Naive thymus-derived CD4-positive, alpha-beta T cell (primary cell): Measurements from ENCODE around the gene RAET1G. TPM values are rescaled to one million over a fixed set of nuclear protein-coding genes. Genes with fewer than 3 reads are reported as not detected.

Source experiments
- ATAC-seq: fragments of 150-1000 bp; cut with Tn5 transposase; 2 replicates; pipeline ENCODE4 v1.10.0; 2021; ENCODE audit warnings: mild to moderate bottlenecking, moderate library complexity
- CTCF ChIA-PET: fragments of 350-600 bp; sonication (Branson Sonifier 250); formaldehyde crosslinking; loops from one replicate; lab custom pipeline; 2021; ENCODE audit warnings: antibody characterized with exemption; lab: Charles Lee
- POLR2A ChIA-PET: fragments of 350-600 bp; sonication (Branson Sonifier 250); formaldehyde crosslinking; loops from one replicate; lab custom pipeline; 2021; ENCODE audit warnings: antibody characterized with exemption, inconsistent platforms; lab: Charles Lee
- DNase-seq, 9 donors: peaks; one replicate each; pipeline versions ENCODE4 v3.0.0 to v3.0.0-alpha.2; 2020 to 2022; ENCODE audit warnings: mixed read lengths in 1 of 9
- H3K27ac ChIP-seq: one replicate; pipeline ENCODE4 v1.7.0; 2013; ENCODE audit warnings: mild to moderate bottlenecking, low read depth, low read length, moderate library complexity
- H3K27me3 ChIP-seq, 2 donors: one replicate each; pipeline ENCODE4 v1.7.0; 2013; ENCODE audit warnings: low read length in 2 of 2, mild to moderate bottlenecking in 2 of 2, moderate library complexity in 2 of 2; ENCODE audit not compliant: control insufficient read depth in 2 of 2, insufficient read depth in 2 of 2
- H3K36me3 ChIP-seq, 3 experiments: 1 replicate in 2 of 3; 2 replicates in 1 of 3; pipeline ENCODE4 v1.7.0; 2013; ENCODE audit warnings: low read length in 3 of 3, mild to moderate bottlenecking in 3 of 3, moderate library complexity in 1 of 3; ENCODE audit not compliant: insufficient read depth in 3 of 3, control insufficient read depth in 2 of 3
- H3K4me1 ChIP-seq, 2 donors: one replicate each; pipeline ENCODE4 v1.7.0; 2013; ENCODE audit warnings: low read length in 2 of 2, mild to moderate bottlenecking in 2 of 2, moderate library complexity in 1 of 2; ENCODE audit not compliant: control insufficient read depth in 2 of 2, insufficient read depth in 2 of 2
- H3K4me3 ChIP-seq: 2 replicates; pipeline ENCODE4 v1.7.0; 2013; ENCODE audit warnings: mild to moderate bottlenecking, low read length
- H3K9me3 ChIP-seq, 3 experiments: 1 replicate in 2 of 3; 2 replicates in 1 of 3; pipeline ENCODE4 v1.7.0; 2013; ENCODE audit warnings: low read length in 3 of 3; ENCODE audit not compliant: control insufficient read depth in 2 of 3
- H3K27ac Mint-ChIP-seq, 9 donors: one replicate each; pipeline ENCODE4 v1.8.0; 2020 to 2022; ENCODE audit warnings: mixed read lengths in 9 of 9, mild to moderate bottlenecking in 8 of 9, moderate library complexity in 5 of 9, inconsistent platforms in 2 of 9
- H3K27me3 Mint-ChIP-seq, 5 donors: one replicate each; pipeline ENCODE4 v1.8.0; 2021 to 2022; ENCODE audit warnings: mixed read lengths in 5 of 5, mild to moderate bottlenecking in 1 of 5
- H3K36me3 Mint-ChIP-seq, 5 donors: one replicate each; pipeline ENCODE4 v1.8.0; 2020 to 2022; ENCODE audit warnings: mixed read lengths in 5 of 5, mild to moderate bottlenecking in 3 of 5, inconsistent platforms in 1 of 5
- H3K4me1 Mint-ChIP-seq, 7 donors: one replicate each; pipeline ENCODE4 v1.8.0; 2020 to 2022; ENCODE audit warnings: mixed read lengths in 7 of 7, mild to moderate bottlenecking in 3 of 7, inconsistent platforms in 1 of 7
- H3K4me3 Mint-ChIP-seq, 10 donors: one replicate each; pipeline ENCODE4 v1.8.0; 2020 to 2022; ENCODE audit warnings: mild to moderate bottlenecking in 10 of 10, mixed read lengths in 10 of 10, moderate library complexity in 6 of 10, inconsistent platforms in 2 of 10
- H3K9me3 Mint-ChIP-seq, 11 donors: one replicate each; pipeline ENCODE4 v1.8.0; 2020 to 2022; ENCODE audit warnings: mixed read lengths in 11 of 11, mild to moderate bottlenecking in 4 of 11, inconsistent platforms in 1 of 11, moderate library complexity in 1 of 11
- intact Hi-C, 2 donors: fragments of 100-400 bp; cut with micrococcal nuclease; formaldehyde crosslinking; loops; one replicate each; pipeline ENCODE4 v1.15.1; 2023
- polyA plus RNA-seq, 2 donors: library from polyadenylated mRNA; unstranded; fragments of 300-500 nt; fragmentation: Illumina TruSeq; gene quantifications; one replicate each; pipeline ENCODE4 v1.2.3, GENCODE V29; 2021
- total RNA-seq, 6 experiments: library from RNA in 5 of 6; stranded (reverse) in 5 of 6; gene quantifications; 1 replicate in 5 of 6; 2 replicates in 1 of 6; pipeline ENCODE4 v1.2.3 and lab custom pipeline; 2021 to 2026

The RAET1G gene
- total and polyA plus RNA-seq, 7 experiments from 2014 or later = not detected

DNA sequence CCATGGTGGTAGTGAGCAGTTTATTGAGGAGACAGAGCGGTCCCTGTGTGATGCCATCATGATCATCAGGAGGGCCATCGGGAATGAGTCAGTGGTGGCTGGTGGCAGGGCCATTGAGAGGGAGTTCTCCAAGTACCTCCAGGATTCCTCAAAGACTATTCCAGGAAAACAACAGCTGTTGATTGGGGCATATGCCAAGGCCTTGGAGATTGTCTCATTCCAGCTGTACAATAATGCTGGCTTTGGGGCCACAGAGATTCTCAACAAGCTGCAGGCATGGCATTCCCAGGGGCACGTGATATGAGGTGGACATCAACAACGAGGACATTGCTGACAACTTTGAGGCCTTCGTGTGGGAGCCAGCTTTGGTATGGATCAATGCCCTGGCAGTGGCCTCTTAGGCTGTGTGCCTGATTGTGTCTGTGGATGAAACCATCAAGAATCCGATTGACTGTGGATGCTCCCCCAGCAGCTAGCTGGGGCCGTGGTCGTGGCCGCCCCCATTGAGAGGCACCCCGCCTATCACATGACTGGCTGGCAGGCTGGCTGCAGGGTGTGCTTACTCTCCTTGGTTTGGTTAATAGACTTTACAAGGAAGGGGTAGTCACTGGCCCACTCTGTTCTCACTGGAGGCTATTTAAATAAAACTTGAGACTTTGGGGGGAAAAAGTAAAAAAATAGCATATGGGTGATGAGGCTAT, 41.7 kb downstream of the RAET1G start:
- Histone ChIP-seq H3K4me3 (no peak overlapping the region), H3K9me3 (no peaks in the 10 kb centered on the region), H3K36me3 (no peaks in the 10 kb centered on the region), H3K27me3 (no peaks in the 10 kb centered on the region), H3K4me1 (no peaks in the 10 kb centered on the region), H3K27ac (no peak overlapping the region)
- peaks cover 28 to 61% (median 48%) of the 10 kb centered on the region in 5 donors for H3K27me3 Mint-ChIP-seq
- H3K4me1 Mint-ChIP-seq = peaks cover 0 to 3% (median 0%) of the 10 kb centered on the region in 7 donors
- DNase-seq = no peak
- H3K9me3 Mint-ChIP-seq = peaks cover 0 to 1% (median 0%) of the 10 kb centered on the region in 11 donors
- no peaks in the 10 kb centered on the region for H3K36me3 Mint-ChIP-seq
- CTCF ChIA-PET = interaction anchor here (0.6 kb wide), 1 partner anchor 10 kb away, joined by 3 read pairs; no protein-coding TSS in a partner anchor
- no peak overlapping the region for H3K27ac Mint-ChIP-seq
- POLR2A ChIA-PET = no interaction called here
- H3K4me3 Mint-ChIP-seq = no peak overlapping the region
- no peak for ATAC-seq
- intact Hi-C loops = loop anchor here in 1 of 2 donors (5.0 kb wide), 1 partner anchor 46 kb away; no protein-coding TSS in a partner anchor

DNA sequence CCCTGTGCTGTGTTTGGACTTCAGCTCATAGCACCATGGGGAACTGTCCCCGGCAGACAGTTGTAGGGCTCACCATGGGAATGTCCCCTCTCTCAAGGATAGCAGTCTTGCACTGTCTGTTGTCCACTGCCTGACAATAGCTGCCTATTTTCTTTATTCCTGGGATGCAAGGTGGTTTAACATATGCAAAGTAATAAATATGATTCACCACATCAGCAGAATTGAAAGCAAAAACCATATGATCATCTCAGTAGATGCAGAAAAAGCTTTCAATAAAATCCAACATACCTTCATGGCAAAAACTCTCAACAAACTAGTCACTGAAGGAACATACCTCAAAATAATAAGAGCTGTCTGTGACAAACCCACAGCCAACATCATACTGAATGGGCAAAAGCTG, 45.3 kb downstream of the RAET1G start:
- intact Hi-C loops = no loop called here
- Histone ChIP-seq H3K27ac (no peak overlapping the region), H3K4me1 (no peaks in the 10 kb centered on the region), H3K36me3 (no peaks in the 10 kb centered on the region), H3K4me3 (no peak overlapping the region), H3K9me3 (no peaks in the 10 kb centered on the region), H3K27me3 (no peaks in the 10 kb centered on the region)
- H3K27me3 Mint-ChIP-seq = peaks cover 28 to 68% (median 59%) of the 10 kb centered on the region in 5 donors
- ChIA-PET CTCF (interaction anchor here (0.6 kb wide), 1 partner anchor 11 kb away, joined by 3 read pairs; no protein-coding TSS in a partner anchor), POLR2A (no interaction called here)
- ATAC-seq (no peak), DNase-seq (no peak)
- H3K27ac Mint-ChIP-seq = no peak overlapping the region
- H3K36me3 Mint-ChIP-seq = no peaks in the 10 kb centered on the region
- H3K9me3 Mint-ChIP-seq = peaks cover 0 to 13% (median 0%) of the 10 kb centered on the region in 11 donors
- H3K4me3 Mint-ChIP-seq = no peak overlapping the region
- peaks cover 0 to 3% (median 0%) of the 10 kb centered on the region in 7 donors for H3K4me1 Mint-ChIP-seq

DNA sequence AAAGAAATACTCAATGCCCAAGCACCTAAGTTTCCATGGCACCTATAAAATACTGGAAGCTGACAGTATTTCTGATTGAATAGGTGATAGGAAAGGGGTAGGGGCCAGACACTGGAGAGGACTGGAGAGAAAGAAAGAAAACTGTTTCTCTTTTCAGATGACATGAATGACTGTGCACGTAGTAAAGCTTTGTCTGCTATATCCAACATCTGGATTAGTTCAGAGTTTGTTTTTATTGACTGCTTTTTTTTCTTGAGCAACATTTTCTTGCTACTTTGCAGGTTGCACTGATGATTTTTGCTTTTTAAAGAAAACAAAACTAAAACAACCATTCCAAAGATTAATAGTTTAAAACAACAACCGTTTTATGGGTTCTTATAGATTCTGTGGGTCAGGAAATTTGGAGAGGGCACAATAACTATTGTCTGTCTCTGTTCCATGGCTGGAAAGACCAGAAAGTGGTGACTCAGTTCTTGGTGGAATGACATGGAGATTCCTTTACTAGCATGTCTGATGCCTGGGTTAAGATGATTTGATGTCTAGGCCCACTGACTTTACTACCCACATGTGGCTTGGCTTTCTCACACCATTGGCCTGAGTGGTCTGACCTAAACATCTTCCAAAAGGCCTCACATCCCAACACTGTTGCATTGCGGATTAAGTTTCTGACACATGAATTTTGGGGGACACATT, 46.5 kb downstream of the RAET1G start:
- ChIA-PET CTCF (no interaction called here), POLR2A (no interaction called here)
- DNase-seq (no peak), ATAC-seq (no peak)
- intact Hi-C loops = no loop called here
- peaks cover 28 to 72% (median 64%) of the 10 kb centered on the region in 5 donors for H3K27me3 Mint-ChIP-seq
- H3K4me1 Mint-ChIP-seq = peaks cover 0 to 3% (median 0%) of the 10 kb centered on the region in 7 donors
- no peak overlapping the region for H3K4me3 Mint-ChIP-seq
- Histone ChIP-seq H3K27me3 (no peaks in the 10 kb centered on the region), H3K27ac (no peak overlapping the region), H3K9me3 (no peaks in the 10 kb centered on the region), H3K36me3 (no peaks in the 10 kb centered on the region), H3K4me1 (no peaks in the 10 kb centered on the region), H3K4me3 (no peak overlapping the region)
- no peaks in the 10 kb centered on the region for H3K36me3 Mint-ChIP-seq
- no peak overlapping the region for H3K27ac Mint-ChIP-seq
- H3K9me3 Mint-ChIP-seq = peaks cover 0 to 17% (median 3%) of the 10 kb centered on the region in 11 donors

DNA sequence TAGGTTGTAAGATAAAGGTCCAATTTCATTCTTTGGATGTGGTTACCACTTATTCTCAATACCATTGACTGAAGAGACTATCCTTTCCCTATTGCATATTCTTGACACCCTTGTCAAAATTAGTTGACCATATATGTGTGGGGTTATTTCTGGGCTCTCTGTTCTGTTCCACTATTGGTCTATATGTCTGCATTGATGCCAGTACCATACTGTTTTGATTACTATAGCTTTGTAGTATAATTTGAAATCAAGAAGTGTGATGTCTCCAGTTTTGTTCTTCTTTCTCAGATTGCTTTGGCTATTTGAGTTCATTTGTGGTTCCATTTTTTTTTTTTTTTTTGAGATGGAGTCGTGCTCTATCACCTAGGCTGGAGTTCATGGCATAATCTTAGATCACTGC, 50.7 kb downstream of the RAET1G start:
- no peak for ATAC-seq

DNA sequence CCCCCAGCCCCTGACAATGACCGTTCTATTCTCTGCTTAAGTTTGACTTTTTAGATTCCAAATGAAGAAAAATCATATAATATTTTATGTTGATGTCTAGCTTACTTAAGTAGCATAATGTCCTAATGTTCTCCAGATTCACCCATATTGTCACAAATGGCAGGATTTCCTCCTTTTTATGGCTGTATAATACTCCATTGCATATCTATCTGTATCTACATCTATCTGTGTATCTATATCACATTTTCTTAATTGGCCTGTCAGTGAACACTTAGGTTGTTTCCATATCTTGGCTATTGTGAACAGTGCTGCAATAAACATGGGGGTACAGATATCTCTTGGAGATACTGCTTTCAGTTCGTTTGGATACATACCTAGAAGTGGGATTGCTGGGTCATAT, 51.7 kb downstream of the RAET1G start:
- H3K27ac ChIP-seq = no peak overlapping the region
- H3K9me3 ChIP-seq = no peaks in the 10 kb centered on the region
- H3K4me3 ChIP-seq = no peak overlapping the region
- no peaks in the 10 kb centered on the region for H3K27me3 ChIP-seq
- peaks cover 0 to 52% (median 35%) of the 10 kb centered on the region in 5 donors for H3K27me3 Mint-ChIP-seq
- H3K27ac Mint-ChIP-seq = no peak overlapping the region
- no peak for DNase-seq
- peaks cover 0 to 4% (median 0%) of the 10 kb centered on the region in 7 donors for H3K4me1 Mint-ChIP-seq
- no peak overlapping the region for H3K4me3 Mint-ChIP-seq
- CTCF ChIA-PET = interaction anchor here (0.6 kb wide), 1 partner anchor 10 kb away, joined by 3 read pairs; no protein-coding TSS in a partner anchor
- intact Hi-C loops = no loop called here
- POLR2A ChIA-PET = interaction anchor here (0.6 kb wide), 1 partner anchor 27 kb away, joined by 3 read pairs; no protein-coding TSS in a partner anchor
- peaks cover 0 to 17% (median 1%) of the 10 kb centered on the region in 11 donors for H3K9me3 Mint-ChIP-seq
- ATAC-seq = no peak
- no peaks in the 10 kb centered on the region for H3K36me3 ChIP-seq
- no peaks in the 10 kb centered on the region for H3K4me1 ChIP-seq
- H3K36me3 Mint-ChIP-seq = no peaks in the 10 kb centered on the region

More for the DNA sequence above, 50.7 kb downstream of the RAET1G start:
- Mint-ChIP-seq H3K4me3 (no peak overlapping the region), H3K27me3 (peaks cover 6 to 55% (median 36%) of the 10 kb centered on the region in 5 donors), H3K36me3 (no peaks in the 10 kb centered on the region), H3K4me1 (peaks cover 0 to under 1% (median 0%) of the 10 kb centered on the region in 7 donors), H3K9me3 (peaks cover 0 to 17% (median 1%) of the 10 kb centered on the region in 11 donors), H3K27ac (no peak overlapping the region)
- Histone ChIP-seq H3K9me3 (no peaks in the 10 kb centered on the region), H3K4me3 (no peak overlapping the region), H3K27me3 (no peaks in the 10 kb centered on the region), H3K36me3 (no peaks in the 10 kb centered on the region), H3K4me1 (no peaks in the 10 kb centered on the region), H3K27ac (no peak overlapping the region)
- ChIA-PET CTCF (no interaction called here), POLR2A (no interaction called here)
- intact Hi-C loops = no loop called here
- no peak for DNase-seq

DNA sequence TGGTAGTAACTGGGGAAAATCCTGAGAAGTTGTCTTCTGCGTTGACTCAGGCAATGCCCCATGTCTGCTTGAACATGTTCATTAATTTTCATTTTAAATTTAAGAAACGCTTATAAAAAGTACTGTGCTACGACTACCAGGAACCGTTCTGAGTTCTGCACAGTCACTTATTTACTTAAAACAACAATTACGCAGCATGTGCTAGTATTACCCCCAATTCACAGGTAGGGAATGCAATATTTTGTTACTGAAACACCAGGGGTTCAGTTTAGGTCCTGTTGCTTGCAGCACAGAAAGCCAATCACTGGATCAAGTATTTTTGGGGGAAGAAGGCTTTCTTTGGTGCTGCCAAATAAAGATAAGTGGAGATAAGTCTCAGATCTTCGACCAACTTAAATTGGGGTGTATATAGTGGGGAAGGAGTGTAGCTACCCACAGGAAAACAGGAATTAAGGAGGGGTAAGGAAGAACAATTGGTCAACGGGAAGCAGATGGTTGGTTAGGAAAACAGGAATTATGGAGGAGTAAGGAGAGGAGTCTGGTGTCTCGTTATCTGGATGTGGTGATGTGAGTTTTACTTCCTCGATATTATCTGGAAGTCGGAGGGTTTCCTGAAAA, 53.5 kb downstream of the RAET1G start:
- DNase-seq (no peak), ATAC-seq (no peak)
- ChIA-PET POLR2A (no interaction called here), CTCF (interaction anchor here (0.6 kb wide), 1 partner anchor 85 kb away, joined by 3 read pairs; no protein-coding TSS in a partner anchor)
- Histone ChIP-seq H3K27me3 (no peaks in the 10 kb centered on the region), H3K4me3 (no peak overlapping the region), H3K36me3 (no peaks in the 10 kb centered on the region), H3K27ac (no peak overlapping the region), H3K4me1 (peaks cover 0 to 5% of the 10 kb centered on the region in 2 donors), H3K9me3 (no peaks in the 10 kb centered on the region)
- no peaks in the 10 kb centered on the region for H3K36me3 Mint-ChIP-seq
- H3K27me3 Mint-ChIP-seq = peaks cover 0 to 54% (median 28%) of the 10 kb centered on the region in 5 donors
- no peak overlapping the region for H3K27ac Mint-ChIP-seq
- intact Hi-C loops = loop anchor here in 1 of 2 donors (10.0 kb wide), 2 partner anchors 225 to 845 kb away; partner anchors contain the start of gene KATNA1
- peaks cover 0 to 9% (median 0%) of the 10 kb centered on the region in 7 donors for H3K4me1 Mint-ChIP-seq
- H3K4me3 Mint-ChIP-seq = no peak overlapping the region
- H3K9me3 Mint-ChIP-seq = peaks cover 0 to 16% (median 1%) of the 10 kb centered on the region in 11 donors
